PFSK-1 (cell line): ENCODE results near the gene KLHL24. TPM values are rescaled to one million over a fixed set of nuclear protein-coding genes. Genes with fewer than 3 reads are reported as not detected.

Source experiments
- FOXP2 ChIP-seq: optimal IDR thresholded peaks from 2 replicates; pipeline ENCODE3; 2011; ENCODE audit warnings: borderline replicate concordance, control low read depth, inconsistent platforms; ENCODE audit not compliant: insufficient read depth; ENCODE audit errors: extremely low read length, extremely low read depth
- POLR2AphosphoS5 ChIP-seq: IDR thresholded peaks from 2 replicates; pipeline ENCODE4 v1.6.1; 2012; ENCODE audit warnings: low read depth, mild to moderate bottlenecking, control low read depth, low read length, moderate library complexity
- REST ChIP-seq, 2 experiments: IDR thresholded peaks; 2 replicates each; pipeline versions ENCODE4 v1.6.1 to v1.8.0; 2011 to 2012; ENCODE audit warnings: low read depth in 2 of 2, low read length in 2 of 2, control low read depth in 1 of 2, inconsistent platforms in 1 of 2, mild to moderate bottlenecking in 1 of 2, moderate library complexity in 1 of 2; ENCODE audit not compliant: insufficient read depth in 1 of 2
- SIN3A ChIP-seq: IDR thresholded peaks from 2 replicates; pipeline ENCODE4 v1.6.1; 2012; ENCODE audit warnings: mild to moderate bottlenecking, low read length, moderate library complexity, borderline replicate concordance; ENCODE audit not compliant: insufficient read depth
- TAF1 ChIP-seq: IDR thresholded peaks from 2 replicates; pipeline ENCODE4 v1.6.1; 2012; ENCODE audit warnings: low read length, control low read depth, borderline replicate concordance; ENCODE audit not compliant: insufficient read depth
- polyA plus RNA-seq: library from polyadenylated mRNA; unstranded; fragments of >200 nt; gene quantifications from one replicate; pipeline ENCODE4 v1.2.1, GENCODE V29; 2012; ENCODE audit warnings: low read depth, missing spikeins; ENCODE audit not compliant: insufficient read length

Gene KLHL24
- polyA plus RNA-seq: 6.7 TPM

GRCh38 chr3:183635431-183636220 lies at the start of gene KLHL24:
TSS of gene KLHL24 (plus strand) at chr3:183635623. CDS start at chr3:183650357, 14,734 bp downstream.
- TF ChIP-seq FOXP2: peak; percentile 68
- no peak for TF ChIP-seq POLR2AphosphoS5
- no peak for TF ChIP-seq REST (IDR thresholded peaks at IDR 0.05; ENCODE audit: insufficient read depth in 1 of 2, low read depth in 2 of 2, low read length in 2 of 2)
- TF ChIP-seq SIN3A: peak; percentile 92; the same call in 1 of the 2 replicates
- TF ChIP-seq TAF1: no peak

GRCh38 chr3:183586477-183586876 lies 48.9 kb upstream of the KLHL24 start:
- TF ChIP-seq FOXP2: no peak
- no peak for TF ChIP-seq SIN3A
- no peak for TF ChIP-seq POLR2AphosphoS5
- no peak for TF ChIP-seq TAF1
- no peak for TF ChIP-seq REST (IDR thresholded peaks at IDR 0.05; ENCODE audit: insufficient read depth in 1 of 2, low read depth in 2 of 2, low read length in 2 of 2)

- TF ChIP-seq FOXP2: no peak
- TF ChIP-seq TAF1: no peak
- TF ChIP-seq POLR2AphosphoS5: no peak
- TF ChIP-seq SIN3A: no peak
- no peak for TF ChIP-seq REST (IDR thresholded peaks at IDR 0.05; ENCODE audit: insufficient read depth in 1 of 2, low read depth in 2 of 2, low read length in 2 of 2)
Observed at GRCh38 chr3:183587336-183587735, 48.1 kb upstream of the KLHL24 start.

- TF ChIP-seq POLR2AphosphoS5: no peak
- no peak for TF ChIP-seq TAF1
Observed at GRCh38 chr3:183590442-183590841, 45.0 kb upstream of the KLHL24 start.

GRCh38 chr3:183591881-183592521 lies 43.4 kb upstream of the KLHL24 start:
- no peak for TF ChIP-seq POLR2AphosphoS5
- TF ChIP-seq FOXP2: no peak
- TF ChIP-seq SIN3A: no peak
- TF ChIP-seq TAF1: no peak
- no peak for TF ChIP-seq REST (IDR thresholded peaks at IDR 0.05; ENCODE audit: insufficient read depth in 1 of 2, low read depth in 2 of 2, low read length in 2 of 2)
